Stimulated activated CD8-positive, alpha-beta memory T cell treated with anti-CD3 and anti-CD28 coated beads, Interleukin-15, amount 100 ng/mL, for 48 hours (primary cell): ENCODE data around the gene TRIM46.
A peak's percentile ranks its signal among the peaks of the same experiment; 100 is the strongest.
"Not testable (repeated sequence)": the region's sequence is repeated elsewhere in the genome, so short reads cannot be mapped to it uniquely, and the experiment has no call there.

Source experiments
- DNase-seq, 2 donors: peaks; one replicate each; pipeline ENCODE4 v3.0.0-alpha.2; 2020; ENCODE audit warnings: low read depth in 2 of 2

The TRIM46 gene

DNA sequence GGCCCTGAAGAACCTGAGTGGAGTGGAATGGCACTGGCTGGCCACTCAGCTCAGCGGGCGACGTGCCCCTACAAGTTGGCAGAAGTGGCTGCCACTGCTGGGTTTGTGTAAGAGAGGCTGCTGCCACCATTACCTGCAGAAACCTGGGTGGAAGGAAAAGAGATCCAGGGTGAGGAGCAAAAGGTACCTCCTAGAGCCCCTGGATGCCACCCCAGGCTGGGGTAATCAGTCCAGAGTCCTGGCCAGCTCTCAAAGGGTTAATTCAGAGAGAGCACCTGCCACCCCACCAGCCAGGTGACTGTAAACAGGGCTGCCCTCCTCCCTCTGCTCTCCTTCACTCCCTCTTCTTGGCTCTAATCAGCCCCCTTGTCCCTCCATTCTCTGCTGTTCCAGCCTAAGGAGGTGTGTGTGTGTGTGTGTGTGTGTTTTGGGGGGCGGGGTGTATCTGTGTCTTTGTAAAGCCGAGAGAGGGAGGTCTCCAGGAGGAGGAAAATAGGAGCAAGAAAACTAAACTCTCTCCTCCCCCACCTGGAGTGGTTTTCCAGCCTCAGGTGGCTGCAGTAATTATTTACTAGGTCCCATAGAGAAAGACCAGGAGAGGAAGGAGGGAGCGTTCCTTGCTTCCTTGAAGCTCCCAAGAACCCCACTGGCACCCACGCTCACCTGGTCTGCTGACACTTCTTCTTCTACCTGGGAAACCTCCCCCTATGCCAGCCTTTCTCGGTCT lies 12.6 kb downstream of the TRIM46 start:
- no peak for DNase-seq

DNA sequence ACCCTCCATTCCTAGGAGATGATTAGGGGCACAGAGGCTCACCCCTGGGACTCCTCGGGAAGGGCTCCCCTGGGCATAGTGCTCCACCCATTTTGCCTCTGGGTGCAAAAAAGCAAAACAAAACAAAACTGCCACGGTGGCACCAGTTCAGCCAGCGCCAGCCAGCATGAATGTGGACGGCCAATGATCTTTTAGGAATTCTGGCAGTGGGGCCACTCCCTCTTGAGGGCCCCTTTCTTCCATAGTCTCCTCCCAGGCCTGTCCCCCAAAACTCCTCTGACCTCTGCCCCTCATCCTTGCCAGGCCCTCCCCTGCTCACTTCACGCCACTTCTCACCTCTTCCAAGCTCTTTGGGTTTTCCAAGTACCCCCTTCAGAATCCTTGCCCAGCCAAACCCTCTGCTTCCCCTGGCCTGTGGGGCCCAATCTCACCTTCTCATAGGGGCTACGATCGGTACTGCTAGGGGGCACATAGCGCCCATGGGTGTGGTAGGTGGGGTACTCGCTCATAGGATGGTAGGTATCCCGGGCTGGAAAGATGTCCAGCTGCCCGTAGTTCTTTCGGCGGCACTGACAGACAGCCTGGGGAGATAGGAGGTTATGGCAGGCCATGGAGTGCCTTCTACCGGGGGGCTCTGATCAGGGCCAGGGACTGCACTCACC lies 13.3 kb downstream of the TRIM46 start:
- DNase-seq = no peak

DNA sequence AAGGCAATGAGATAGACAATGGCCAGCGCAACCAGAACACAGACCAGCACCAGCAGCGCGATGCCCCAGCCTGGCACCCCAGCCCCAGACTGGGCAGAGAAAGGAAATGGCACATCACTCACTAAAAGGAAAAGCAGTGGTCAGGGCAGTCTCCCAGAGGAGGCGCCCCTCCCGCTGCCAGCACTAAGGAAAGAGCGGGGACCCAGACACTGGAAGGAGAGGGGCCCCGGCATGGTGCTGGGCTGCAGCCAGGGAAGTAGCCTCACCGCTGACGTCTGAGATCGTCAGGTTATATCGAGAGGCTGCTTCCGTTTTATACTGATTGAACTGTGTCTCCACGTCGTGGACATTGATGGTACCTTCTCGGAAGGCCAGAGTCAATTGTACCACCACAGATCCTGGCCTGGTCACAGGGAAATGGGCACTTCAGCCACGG lies 13.8 kb downstream of the TRIM46 start:
- DNase-seq = no peak

DNA sequence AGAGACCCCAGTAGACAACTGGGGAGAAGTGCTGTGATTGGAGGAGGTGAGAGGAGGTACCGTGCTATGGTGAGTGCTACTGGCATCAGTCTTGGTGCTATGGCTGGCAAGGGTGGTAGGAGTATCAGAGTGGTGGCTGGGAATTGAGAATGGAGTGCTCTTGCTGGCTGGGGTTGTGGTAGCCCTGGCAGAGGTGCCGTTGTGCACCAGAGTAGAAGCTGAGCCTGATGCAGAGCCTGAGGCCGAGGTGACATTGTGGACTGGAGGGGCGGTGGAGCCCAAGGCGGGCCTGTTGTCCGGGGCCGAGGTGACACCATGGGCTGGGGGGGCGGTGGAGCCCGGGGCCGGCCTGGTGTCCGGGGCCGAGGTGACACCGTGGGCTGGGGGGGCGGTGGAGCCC lies 14.6 kb downstream of the TRIM46 start:
- DNase-seq = no peak

DNA sequence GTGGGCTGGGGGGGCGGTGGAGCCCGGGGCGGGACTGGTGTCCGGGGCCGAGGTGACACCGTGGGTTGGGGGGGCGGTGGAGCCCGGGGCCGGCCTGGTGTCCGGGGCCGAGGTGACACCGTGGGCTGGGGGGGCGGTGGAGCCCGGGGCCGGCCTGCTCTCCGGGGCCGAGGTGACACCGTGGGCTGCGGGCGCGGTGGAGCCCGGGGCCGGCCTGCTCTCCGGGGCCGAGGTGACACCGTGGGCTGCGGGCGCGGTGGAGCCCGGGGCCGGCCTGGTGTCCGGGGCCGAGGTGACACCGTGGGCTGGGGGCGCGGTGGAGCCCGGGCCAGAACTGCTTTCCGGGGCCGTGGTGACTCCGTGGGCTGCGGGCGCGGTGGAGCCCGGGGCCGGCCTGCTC lies 16.3 kb downstream of the TRIM46 start:
- DNase-seq = not testable (repeated sequence)

DNA sequence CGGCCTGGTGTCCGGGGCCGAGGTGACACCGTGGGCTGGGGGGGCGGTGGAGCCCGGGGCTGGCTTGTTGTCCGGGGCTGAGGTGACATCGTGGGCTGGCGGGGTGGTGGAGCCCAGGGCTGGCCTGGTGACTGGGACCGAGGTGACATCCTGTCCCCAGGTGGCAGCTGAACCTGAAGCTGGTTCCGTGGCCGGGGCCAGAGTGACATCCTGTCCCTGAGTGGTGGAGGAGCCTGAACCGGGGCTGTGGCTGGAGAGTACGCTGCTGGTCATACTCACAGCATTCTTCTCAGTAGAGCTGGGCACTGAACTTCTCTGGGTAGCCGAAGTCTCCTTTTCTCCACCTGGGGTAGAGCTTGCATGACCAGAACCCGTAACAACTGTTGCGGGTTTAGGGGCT lies 18.3 kb downstream of the TRIM46 start:
- DNase-seq = no peak

DNA sequence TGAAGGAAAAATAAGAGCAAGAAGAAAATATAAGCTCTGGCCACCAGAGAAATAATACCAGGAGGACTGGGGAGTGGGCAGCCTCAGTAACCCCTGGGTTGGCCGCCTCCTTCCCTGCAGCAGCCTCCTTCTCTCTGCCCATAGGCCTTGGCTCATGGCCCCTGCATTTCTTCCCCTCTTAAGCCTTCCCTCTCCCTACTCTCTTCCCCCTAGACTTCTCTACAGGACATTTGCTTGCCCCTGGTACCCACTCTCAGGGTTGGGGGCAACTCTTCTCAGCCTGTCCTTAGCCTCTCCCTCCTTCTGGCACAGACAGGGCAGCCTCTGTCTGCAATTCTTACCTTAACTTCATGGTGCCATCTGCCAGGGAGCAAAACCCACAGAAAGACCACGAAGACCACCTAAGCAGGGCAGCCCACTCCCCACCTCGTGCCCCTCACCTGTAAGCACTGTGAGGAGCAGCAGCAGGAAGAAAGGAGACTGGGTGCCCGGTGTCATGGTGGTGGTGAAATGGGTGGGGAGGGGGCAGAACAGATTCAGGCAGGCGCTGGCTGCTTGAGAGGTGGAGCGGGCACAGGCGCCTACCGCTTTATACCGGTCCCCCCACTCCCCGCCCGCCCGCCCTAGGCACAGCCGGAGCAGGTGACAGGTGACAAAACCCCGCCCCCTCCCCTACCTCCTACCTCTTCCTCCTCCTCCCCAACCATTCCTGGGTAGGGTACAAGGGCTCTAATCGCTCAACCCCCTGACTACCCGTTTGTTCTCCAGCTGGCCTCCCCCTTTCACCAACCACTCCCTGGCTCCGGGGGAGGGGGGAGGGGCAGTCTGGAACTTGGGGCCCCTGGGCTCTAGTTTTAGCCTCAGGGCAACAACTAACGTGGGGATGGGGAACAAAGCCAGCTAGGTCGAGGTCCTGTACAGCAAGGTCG lies 19.0 kb downstream of the TRIM46 start:
- no peak for DNase-seq

DNA sequence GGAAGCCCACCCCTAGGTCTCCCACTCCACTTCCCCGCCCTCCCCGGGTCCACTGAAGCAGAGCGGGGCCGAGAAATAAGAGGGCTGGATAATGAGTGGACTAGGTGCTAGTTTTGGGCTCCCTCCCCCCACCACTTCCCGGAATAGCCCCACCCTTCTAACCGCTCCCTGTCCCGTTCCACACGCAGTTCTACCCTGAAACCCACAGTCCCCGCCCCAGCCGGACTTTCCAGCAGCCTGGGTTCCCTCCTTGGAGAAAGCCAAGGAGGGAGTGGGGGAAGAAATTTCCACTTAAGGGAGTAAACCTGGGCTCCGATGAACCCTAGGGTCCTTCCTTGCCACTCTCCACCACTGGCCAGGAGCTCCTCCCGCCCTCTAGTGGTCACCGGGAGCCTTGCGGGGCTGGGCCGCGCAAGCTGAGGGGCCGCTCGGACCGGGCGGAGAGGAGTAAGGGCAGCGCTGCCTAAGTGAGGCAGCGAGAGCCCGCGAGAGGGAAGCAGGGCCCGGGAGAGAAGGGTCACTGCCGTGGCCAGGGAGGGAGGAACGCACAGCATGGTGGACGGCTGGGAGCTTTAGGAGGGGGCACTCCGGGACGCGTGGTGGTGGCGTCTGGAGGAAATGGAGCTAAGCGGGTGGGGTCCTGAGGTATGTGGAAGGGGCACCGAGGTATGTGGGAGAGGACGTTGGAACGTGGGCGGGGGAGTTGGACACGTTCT lies 19.8 kb downstream of the TRIM46 start:
- DNase-seq = peak; percentile 73 to 77

DNA sequence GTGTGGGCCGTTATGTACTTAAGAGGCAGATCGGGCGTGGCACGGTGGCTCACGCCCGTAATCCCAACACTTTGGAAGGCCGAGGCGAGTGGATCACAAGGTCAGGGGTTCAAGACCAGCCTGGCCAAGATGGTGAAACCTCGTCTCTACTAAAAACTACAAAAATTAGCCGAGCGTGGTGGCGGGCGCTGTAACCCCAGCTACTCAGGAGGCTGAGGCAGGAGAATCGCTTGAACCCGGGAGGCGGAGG lies 20.3 kb downstream of the TRIM46 start:
- not testable (repeated sequence) for DNase-seq

DNA sequence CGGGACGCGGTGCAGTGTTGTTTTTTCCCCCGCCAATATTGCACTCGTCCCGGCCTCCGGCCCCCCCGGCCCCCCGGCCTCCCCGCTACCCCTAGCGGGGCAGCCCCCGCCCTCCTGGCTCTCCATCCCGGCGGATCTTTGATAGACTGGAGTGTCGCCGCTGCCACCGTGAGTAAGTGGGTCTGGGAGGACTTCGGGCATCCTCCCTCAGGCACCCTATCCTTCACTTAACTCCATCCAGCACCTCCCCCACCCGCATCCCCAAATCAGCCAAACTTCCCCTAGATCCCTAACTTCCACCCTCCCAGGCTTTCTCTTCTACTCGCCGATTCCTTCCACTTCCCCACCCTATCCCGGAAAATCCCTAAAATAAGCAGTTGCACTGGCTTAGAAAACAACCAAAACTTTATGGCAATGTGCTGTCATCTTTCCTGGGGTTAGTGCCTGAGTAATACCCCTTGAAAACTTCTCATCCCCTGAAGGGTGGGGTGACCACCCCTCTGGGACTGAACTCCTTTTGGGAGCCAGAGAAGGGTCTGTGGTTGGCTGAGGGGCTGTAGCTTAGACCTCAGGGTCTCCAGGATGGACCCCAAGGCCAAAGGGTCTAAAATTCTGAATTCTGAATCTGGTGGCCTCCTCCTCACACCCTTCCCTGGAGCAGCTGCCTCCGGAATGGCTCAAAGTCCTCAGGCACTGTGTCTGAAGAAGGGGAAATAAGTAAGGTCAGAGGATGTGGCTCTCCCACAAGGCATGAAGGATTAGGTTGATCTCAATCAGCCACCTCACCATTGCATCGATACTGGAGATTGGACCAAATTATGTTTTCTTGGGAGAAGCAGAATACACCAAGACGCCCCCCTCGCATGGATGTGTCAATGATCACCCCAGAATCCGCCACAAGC lies 21.8 kb downstream of the TRIM46 start:
- DNase-seq = no peak

DNA sequence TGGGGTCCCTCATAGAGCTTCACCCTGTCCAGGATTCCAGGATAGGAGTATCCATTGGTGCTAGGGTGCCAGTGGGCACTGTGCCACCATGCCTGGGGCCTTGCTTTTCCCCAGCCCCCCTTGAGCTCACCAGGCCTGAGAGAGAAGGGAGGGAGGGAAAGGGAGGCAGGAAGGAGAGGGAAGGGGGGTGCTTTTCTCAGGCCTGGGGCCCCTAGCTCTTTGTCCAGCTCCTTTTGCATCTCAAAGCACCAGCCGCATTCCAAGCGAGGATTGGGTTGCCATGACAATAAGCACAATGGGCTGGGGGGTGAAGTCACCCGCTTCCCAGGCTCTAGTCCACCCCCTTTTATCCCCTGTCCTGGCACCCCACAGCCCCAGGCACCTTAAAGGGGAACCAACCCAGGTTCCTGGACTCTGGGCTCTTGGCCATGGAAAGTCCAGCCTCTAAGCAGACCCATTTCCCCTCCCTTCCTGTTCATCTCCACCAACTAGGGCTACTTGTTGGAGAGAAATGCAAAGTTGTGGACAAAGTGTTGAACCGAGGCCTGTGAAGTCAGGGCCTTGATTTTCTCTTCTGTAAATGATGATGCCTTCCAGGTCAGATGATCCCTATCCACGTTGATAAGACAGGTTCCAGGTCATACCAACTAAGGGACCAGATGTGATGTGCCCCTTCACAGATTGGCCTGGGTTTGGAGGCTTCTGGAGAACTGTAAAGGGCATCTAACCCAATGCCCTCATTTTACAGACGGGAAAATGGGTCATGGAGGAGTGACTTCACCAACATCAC lies 22.6 kb downstream of the TRIM46 start:
- no peak for DNase-seq

DNA sequence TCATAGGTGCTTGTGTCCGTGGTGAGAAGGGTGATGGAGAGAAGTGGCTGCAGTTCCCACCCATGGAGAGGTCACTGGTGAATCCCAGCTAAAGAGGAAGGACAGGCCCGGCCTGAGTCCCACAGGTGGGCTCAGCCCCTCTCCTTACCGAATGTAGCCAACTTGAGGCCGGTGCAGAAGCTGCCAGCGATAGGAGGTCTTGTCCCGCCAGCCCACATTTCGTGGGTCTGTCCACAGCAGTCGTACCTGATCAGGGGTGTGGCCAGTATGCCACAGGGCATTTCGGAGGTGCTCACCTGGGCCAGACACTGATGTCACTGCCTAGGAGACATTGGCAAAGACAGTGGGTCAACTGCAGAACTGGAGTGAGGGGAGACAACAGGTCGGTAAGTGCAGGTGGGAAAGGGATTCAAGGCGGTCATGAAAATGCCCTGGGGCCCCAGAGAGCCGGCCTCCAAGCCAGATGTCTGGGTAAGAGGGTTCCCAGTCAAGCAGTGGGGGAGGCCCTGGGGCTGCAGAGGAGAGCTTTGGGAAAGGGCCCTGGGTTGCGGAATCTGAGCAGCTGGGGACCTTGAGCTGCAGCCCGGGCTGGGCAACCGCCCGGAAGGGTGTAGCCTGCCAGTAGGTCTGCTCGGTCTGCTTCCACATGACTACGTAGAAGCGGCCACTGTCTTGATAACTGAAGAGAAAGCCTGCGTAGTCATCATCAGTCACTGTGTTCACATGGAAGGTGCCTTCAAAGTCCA lies 23.4 kb downstream of the TRIM46 start:
- DNase-seq = no peak

DNA sequence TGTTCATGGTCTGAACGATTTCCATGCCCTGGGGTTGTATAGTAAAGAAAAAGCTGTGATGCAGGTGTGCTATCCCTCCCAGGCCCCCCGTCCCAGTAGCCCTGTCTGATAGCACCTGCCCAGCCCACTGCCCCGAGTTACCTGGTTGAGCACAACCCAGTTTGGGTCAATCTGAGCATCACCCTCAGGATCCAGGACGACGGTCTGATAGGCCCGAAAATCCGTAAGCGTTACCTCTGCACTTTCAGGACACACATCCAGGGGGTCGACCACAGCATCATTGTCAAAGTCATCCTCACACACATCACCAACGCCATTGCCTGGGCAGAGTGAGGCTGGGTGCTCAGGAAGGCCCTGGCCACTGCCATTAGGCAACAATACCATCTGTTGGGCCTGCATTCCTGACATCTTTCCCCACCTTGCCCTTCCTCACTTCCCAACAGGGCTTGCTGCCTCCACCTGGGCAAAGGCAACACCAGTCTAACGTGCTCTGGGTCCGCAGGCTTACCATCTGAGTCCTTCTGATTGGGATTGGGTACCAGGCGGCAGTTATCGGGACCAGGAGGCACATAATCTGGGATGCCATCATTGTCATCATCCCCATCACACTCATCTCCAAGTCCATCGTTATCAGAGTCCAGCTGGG lies 24.4 kb downstream of the TRIM46 start:
- DNase-seq = no peak

DNA sequence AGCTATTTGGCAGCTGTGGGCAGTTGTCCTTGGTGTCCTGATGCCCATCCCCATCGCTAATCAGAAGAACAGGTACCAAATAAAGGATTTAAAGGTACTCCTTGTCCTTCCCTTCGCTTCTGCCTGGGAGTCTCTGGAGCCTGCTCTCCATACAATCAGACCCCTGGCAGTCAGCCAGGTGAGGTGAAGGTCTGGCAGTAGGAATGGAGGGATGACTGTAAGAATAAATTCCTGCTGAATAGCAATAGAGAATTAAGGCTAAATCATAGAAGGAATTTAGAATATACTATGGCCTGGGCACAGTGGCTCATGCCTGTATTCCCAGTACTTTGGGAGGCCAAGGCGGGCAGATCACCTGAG lies 24.9 kb downstream of the TRIM46 start:
- no peak for DNase-seq

DNA sequence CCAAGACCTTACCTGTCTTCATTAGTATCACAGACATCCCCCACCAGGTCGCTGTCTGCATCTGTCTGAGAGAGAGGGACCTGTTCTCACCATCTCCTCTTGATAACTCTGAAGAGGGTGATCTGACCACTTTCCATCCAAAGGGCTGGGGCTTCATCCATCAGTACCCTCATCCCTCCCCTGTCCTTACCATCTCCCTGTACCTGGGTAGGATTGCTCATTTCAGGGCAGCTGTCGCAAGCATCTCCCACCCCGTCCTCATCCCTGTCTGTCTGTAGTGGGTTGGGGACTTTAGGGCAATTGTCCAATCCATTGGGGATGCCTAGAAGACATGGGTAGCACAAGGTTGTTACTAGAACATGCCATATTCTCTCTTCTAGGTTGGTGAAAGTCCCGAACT lies 26.1 kb downstream of the TRIM46 start:
- DNase-seq = no peak

DNA sequence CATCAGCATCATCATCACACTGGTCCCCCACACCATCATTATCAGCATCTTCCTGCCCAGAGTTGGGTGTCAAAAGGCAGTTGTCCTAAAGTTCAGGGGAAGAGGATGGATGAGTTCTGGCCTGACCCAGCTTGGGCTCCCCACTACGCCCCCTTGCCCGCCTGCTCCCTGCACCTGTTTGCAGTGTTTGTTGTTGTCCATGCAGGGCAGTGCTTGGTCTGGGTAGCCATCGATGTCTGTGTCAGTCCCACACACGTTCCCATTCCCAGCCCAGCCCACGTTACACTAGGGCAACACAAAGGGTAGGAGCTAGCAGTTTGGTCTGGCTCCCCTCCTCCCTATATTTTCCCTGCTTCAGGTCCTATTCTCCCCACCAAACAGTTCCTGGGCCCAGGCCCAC lies 27.3 kb downstream of the TRIM46 start:
- DNase-seq = no peak

DNA sequence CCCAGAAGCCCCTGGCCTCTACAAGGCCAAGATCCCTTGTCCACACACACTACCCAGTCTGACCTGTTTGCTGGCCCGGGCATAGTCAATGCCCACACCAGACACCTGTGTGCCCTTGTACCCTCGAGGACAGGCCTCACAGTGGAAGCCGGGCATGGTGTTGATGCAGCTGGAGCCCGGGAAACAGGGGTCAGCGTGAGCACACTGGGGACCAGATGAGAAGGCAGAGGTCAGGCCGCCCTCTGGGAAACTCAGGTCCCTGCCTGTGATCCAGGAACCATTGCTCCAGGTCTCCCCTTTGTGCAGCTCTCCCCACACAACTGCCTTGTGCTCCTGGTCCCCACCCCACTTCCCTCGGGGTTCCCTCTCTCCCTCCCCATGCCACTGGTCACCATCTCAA lies 28.5 kb downstream of the TRIM46 start:
- DNase-seq = no peak

DNA sequence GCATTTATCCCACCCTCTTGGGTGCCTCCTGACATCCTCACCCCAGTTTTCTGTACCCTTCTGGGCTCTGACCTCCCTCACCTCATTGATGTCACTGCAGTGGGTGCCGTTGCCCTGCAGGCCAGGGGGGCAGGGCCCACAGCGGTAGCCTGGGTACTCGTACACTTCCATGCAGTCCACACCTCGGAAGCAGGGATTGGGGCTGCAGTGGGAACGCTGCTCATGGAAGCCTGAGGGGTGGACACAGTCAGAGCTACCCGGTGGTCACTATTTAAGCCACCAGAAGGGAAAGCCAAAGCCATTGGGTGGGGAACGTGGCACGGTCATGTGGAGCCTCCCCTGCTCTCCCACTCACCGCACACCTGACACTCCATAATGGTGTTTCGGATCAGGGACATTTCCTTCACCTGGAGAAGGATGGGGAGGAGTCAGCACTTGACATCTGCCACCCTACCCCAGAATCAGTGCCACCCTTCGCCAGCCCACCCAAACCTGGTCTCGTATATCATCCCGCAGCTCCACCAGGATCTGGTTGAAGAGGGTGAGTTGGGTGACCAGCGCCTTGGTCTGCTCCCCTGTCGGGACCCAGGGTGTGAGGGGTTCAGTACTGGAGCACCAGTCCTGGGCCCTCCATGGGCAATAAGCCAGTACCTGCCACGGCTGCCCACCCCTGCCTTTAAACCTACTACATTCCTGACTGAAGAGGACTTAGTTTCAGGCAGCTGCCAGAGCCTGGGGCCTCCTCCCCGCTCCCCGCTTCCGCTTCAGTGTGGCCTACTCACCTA lies 29.3 kb downstream of the TRIM46 start:
- DNase-seq = no peak
